ENCODE results near the gene TOM1L1.

GRCh38 chr17:54945671-54946070, 45.0 kb downstream of the TOM1L1 start:
- TF ChIP-seq CTCF (IDR thresholded peaks at IDR 0.05) (no peak), POLR2AphosphoS5 (IDR thresholded peaks at IDR 0.05) (no peak), POLR2A (IDR thresholded peaks at IDR 0.05) (no peak), EP300 (IDR thresholded peaks at IDR 0.05) (no peak)

Measured in gastroesophageal sphincter (tissue), 3 donors.